MCF 10A (cell line): Measurements from ENCODE around the gene KRTAP12-1. TPM values are rescaled to one million over a fixed set of nuclear protein-coding genes. Genes with fewer than 3 reads are reported as not detected.

Source experiments
- BruUV-seq: library from RNA; stranded (reverse); fragments of 400-500 nt; replicated peaks from 2 replicates; lab custom pipeline; 2021; lab: Mats Ljungman, UMichigan
- CTCF ChIA-PET: fragments of 300-600 bp; sonication (Branson Sonifier 250); formaldehyde crosslinking; extraction: SDS; loops from one replicate; lab custom pipeline; 2021; ENCODE audit warnings: antibody characterized with exemption, inconsistent platforms; lab: Yijun Ruan, JAX
- POLR2A ChIA-PET: fragments of 300-600, 350-650 bp; sonication (Branson Sonifier 250); formaldehyde crosslinking; extraction: SDS; loops from one replicate; lab custom pipeline; 2020; ENCODE audit warnings: antibody characterized with exemption, inconsistent platforms; lab: Yijun Ruan, JAX
- DNase-seq: peaks from one replicate; pipeline ENCODE4 v3.0.0-alpha.2; 2018; ENCODE audit not compliant: unreplicated experiment
- H3K27ac Mint-ChIP-seq: one replicate; pipeline ENCODE4 v1.8.0; 2022; ENCODE audit warnings: mild to moderate bottlenecking, low read depth, mixed read lengths; ENCODE audit not compliant: unreplicated experiment
- H3K27me3 Mint-ChIP-seq: one replicate; pipeline ENCODE4 v1.8.0; 2022; ENCODE audit warnings: mixed read lengths; ENCODE audit not compliant: insufficient read depth, unreplicated experiment
- H3K36me3 Mint-ChIP-seq: one replicate; pipeline ENCODE4 v1.8.0; 2022; ENCODE audit warnings: mild to moderate bottlenecking, moderate library complexity, mixed read lengths; ENCODE audit not compliant: insufficient read depth, unreplicated experiment
- H3K4me1 Mint-ChIP-seq: one replicate; pipeline ENCODE4 v1.8.0; 2022; ENCODE audit warnings: mixed read lengths; ENCODE audit not compliant: insufficient read depth, unreplicated experiment
- H3K4me3 Mint-ChIP-seq: one replicate; pipeline ENCODE4 v1.8.0; 2022; ENCODE audit warnings: mild to moderate bottlenecking, moderate library complexity, mixed read lengths; ENCODE audit not compliant: unreplicated experiment
- H3K9me3 Mint-ChIP-seq: one replicate; pipeline ENCODE4 v1.8.0; 2022; ENCODE audit warnings: mixed read lengths; ENCODE audit not compliant: unreplicated experiment
- intact Hi-C: fragments of 100-400 bp; cut with micrococcal nuclease; formaldehyde crosslinking; loops from 2 replicates; pipeline ENCODE4 v1.14.1; 2022
- total RNA-seq: library from RNA; stranded (reverse); gene quantifications from 2 replicates; pipeline ENCODE4 v1.2.3, GENCODE V29; 2022
- TF ChIP-seq, protein P1 (sequence below): fragments of 200-600 bp; IDR thresholded peaks from one replicate; pipeline ENCODE4 v1.8.0; 2022; ENCODE audit warnings: antibody characterized with exemption, mild to moderate bottlenecking; ENCODE audit not compliant: unreplicated experiment

Gene KRTAP12-1
- total RNA-seq, 1 experiment from 2014 or later = not detected

DNA sequence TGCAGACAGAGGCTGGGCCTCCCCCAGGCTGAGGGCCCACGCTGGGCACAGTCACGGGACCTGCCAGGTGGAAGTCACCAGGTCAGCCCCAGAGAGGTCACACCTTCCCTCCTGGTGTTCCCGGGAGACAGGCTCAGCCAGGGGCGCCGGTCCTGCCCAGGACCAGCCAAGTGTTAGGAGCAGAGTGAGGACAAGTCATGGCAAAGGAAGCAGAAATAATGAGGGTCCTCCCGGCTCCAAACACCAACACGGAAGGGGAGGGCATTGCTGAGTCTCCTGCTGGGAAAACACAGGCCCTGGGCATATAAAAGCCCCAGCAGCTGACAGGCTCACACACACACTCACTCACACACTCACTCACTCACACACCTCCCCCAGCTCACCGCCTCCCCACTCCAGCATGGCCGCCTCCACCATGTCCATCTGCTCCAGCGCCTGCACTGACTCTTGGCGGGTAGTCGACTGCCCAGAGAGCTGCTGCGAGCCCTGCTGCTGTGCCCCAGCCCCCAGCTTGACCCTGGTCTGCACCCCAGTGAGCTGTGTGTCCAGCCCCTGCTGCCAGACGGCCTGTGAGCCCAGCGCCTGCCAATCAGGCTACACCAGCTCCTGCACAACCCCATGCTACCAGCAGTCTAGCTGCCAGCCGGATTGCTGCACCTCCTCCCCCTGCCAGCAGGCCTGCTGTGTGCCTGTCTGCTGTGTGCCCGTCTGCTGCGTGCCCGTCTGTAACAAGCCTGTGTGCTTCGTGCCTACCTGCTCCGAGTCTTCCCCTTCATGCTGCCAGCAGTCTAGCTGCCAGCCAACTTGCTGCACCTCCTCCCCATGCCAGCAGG is 44.7 kb downstream of the KRTAP12-1 start, which contains the start of gene KRTAP10-10:
KRTAP10-10 (plus strand) TSS at position 339 of the 833 bp plus-strand sequence; CDS start at position 401, 62 bp downstream.
- POLR2A ChIA-PET = no interaction called here
- intact Hi-C loops = no loop called here
- BruUV-seq = no TSS peak
- Mint-ChIP-seq H3K9me3 (peaks cover 28% of the 10 kb centered on the region), H3K27me3 (peaks cover 63% of the 10 kb centered on the region), H3K4me1 (no peaks in the 10 kb centered on the region), H3K36me3 (no peaks in the 10 kb centered on the region), H3K4me3 (no peak within 1 kb of the TSS), H3K27ac (no peak within 1 kb of the TSS)
- DNase-seq = no peak
- TF ChIP-seq, protein P1, sequence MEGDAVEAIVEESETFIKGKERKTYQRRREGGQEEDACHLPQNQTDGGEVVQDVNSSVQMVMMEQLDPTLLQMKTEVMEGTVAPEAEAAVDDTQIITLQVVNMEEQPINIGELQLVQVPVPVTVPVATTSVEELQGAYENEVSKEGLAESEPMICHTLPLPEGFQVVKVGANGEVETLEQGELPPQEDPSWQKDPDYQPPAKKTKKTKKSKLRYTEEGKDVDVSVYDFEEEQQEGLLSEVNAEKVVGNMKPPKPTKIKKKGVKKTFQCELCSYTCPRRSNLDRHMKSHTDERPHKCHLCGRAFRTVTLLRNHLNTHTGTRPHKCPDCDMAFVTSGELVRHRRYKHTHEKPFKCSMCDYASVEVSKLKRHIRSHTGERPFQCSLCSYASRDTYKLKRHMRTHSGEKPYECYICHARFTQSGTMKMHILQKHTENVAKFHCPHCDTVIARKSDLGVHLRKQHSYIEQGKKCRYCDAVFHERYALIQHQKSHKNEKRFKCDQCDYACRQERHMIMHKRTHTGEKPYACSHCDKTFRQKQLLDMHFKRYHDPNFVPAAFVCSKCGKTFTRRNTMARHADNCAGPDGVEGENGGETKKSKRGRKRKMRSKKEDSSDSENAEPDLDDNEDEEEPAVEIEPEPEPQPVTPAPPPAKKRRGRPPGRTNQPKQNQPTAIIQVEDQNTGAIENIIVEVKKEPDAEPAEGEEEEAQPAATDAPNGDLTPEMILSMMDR = no peak
- CTCF ChIA-PET = no interaction called here

DNA sequence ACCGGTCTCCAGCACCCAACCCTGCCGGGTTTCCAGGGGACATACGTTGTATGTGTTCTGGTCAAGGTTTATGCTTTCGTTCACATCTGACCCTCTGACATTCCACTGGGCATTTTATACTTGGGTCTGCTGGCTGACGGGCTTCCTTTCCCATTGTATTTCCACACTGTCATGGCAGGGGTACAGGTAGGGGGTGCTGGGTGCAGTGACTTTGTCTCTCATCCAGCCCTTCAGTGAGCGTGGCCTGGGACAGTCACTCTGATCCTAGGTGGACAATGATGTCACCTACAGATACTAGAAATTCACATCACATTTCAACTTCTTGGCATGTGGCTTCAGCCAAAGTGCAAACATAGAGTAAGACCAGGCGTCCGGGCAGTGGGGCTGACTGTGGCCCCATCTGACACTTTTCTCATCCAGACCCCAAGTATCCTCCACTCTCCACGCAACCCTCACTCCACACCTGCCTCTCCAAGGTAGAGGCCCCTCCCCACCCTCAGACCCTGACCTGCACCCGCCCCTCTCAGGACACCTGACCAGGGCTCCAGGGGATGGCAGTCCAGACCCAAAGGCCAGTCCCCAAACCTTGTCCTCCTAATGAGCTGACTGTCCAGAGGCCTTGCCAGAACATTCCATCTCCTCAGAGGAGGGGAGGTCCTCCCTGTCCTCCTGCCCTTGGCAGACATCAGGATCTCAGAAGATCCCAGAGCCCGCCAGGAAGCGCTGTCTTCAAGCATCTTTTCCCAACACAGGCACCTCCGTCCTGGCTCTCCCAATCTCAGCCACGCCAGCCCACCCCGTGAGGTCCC is 45.5 kb downstream of the KRTAP12-1 start:
- intact Hi-C loops = no loop called here
- peaks cover 63% of the 10 kb centered on the region for H3K27me3 Mint-ChIP-seq
- H3K27ac Mint-ChIP-seq = no peak overlapping the region
- BruUV-seq = no TSS peak
- DNase-seq = no peak
- no peaks in the 10 kb centered on the region for H3K4me1 Mint-ChIP-seq
- CTCF ChIA-PET = no interaction called here
- H3K36me3 Mint-ChIP-seq = no peaks in the 10 kb centered on the region
- TF ChIP-seq, protein P1 = no peak
- peaks cover 33% of the 10 kb centered on the region for H3K9me3 Mint-ChIP-seq
- no peak overlapping the region for H3K4me3 Mint-ChIP-seq
- POLR2A ChIA-PET = no interaction called here

DNA sequence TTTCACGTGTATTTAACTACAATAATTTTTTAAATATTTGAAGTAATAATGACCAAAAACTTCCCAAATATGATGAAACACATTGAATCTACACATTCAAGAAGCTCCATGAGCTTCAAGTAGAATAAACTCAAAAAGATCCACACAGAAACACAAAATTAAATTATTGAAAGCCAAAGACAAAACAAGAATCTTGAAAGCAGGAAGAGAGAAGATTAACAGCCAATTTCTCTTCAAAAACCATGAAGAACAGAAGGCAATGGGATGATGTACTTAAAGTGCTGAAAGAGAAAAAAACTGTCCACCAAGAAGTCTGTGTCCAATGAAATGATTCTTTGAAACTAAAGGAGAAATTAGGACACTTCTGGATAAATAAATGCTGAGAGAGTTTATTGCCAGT is 49.9 kb downstream of the KRTAP12-1 start:
- ChIA-PET CTCF (no interaction called here), POLR2A (no interaction called here)
- intact Hi-C loops = no loop called here
- TF ChIP-seq, protein P1 = no peak
- no peak for DNase-seq
- Mint-ChIP-seq H3K36me3 (no peaks in the 10 kb centered on the region), H3K27me3 (peaks cover 36% of the 10 kb centered on the region), H3K4me1 (no peaks in the 10 kb centered on the region), H3K27ac (no peak overlapping the region), H3K9me3 (peaks cover 37% of the 10 kb centered on the region), H3K4me3 (no peak overlapping the region)
- no TSS peak for BruUV-seq

Other genes with a start within 250 kb of the KRTAP12-1 start
- not detected in 2 replicates for gene LRRC3, start 226.7 kb downstream of the KRTAP12-1 start, total RNA-seq
- gene KRTAP10-1, start 142.0 kb downstream of the KRTAP12-1 start, total RNA-seq = not detected in 2 replicates
- not detected in 2 replicates for gene KRTAP10-2, start 130.7 kb downstream of the KRTAP12-1 start, total RNA-seq
- not detected in 2 replicates for gene KRTAP10-3, start 123.4 kb downstream of the KRTAP12-1 start, total RNA-seq
- not detected in 2 replicates for gene KRTAP10-4, start 108.4 kb downstream of the KRTAP12-1 start, total RNA-seq
- not detected in 2 replicates for gene KRTAP10-5, start 101.6 kb downstream of the KRTAP12-1 start, total RNA-seq
- gene KRTAP10-6, start 89.7 kb downstream of the KRTAP12-1 start, total RNA-seq = not detected in 2 replicates
- not detected in 2 replicates for gene KRTAP10-7, start 81.6 kb downstream of the KRTAP12-1 start, total RNA-seq
- gene KRTAP10-8, start 70.1 kb downstream of the KRTAP12-1 start, total RNA-seq = not detected in 2 replicates
- not detected in 2 replicates for gene KRTAP10-9, start 55.1 kb downstream of the KRTAP12-1 start, total RNA-seq
- not detected in 2 replicates for gene KRTAP10-10, start 44.8 kb downstream of the KRTAP12-1 start, total RNA-seq
- not detected in 2 replicates for gene KRTAP10-11, start 35.7 kb downstream of the KRTAP12-1 start, total RNA-seq
- gene KRTAP12-4, start 27.5 kb downstream of the KRTAP12-1 start, total RNA-seq = not detected in 2 replicates
- not detected in 2 replicates for gene KRTAP12-3, start 24.2 kb downstream of the KRTAP12-1 start, total RNA-seq
- gene KRTAP12-2, start 15.2 kb downstream of the KRTAP12-1 start, total RNA-seq = not detected in 2 replicates
- gene KRTAP10-12, start 15.0 kb upstream of the KRTAP12-1 start, total RNA-seq = not detected in 2 replicates
- not detected in 2 replicates for gene TSPEAR, start 29.4 kb upstream of the KRTAP12-1 start, total RNA-seq
- 122 and 147 TPM in 2 replicates for gene UBE2G2, start 119.7 kb upstream of the KRTAP12-1 start, total RNA-seq
- 59.5 and 62.3 TPM in 2 replicates for gene SUMO3, start 135.9 kb upstream of the KRTAP12-1 start, total RNA-seq
- gene PTTG1IP, start 191.5 kb upstream of the KRTAP12-1 start, total RNA-seq = 326 and 338 TPM in 2 replicates
- 24.8 and 29.3 TPM in 2 replicates for gene ITGB2, start 238.7 kb upstream of the KRTAP12-1 start, total RNA-seq